Endothelial cell of umbilical vein (primary cell): ENCODE measurements around the gene ZNF689.

ENCODE experiments used
- CTCF ChIP-seq, 2 donors: IDR thresholded peaks; 1 replicate in 1 of 2; 2 replicates in 1 of 2; pipeline ENCODE4 v1.5.1; 2011; ENCODE audit warnings: low read length in 2 of 2, mild to moderate bottlenecking in 2 of 2, moderate library complexity in 2 of 2, control low read depth in 1 of 2, inconsistent platforms in 1 of 2, low read depth in 1 of 2; ENCODE audit not compliant: insufficient read depth in 1 of 2; ENCODE audit errors: extremely low read depth in 1 of 2
- EZH2 ChIP-seq: IDR thresholded peaks from 2 replicates; pipeline ENCODE4 v1.6.1; 2012; ENCODE audit warnings: borderline replicate concordance, low read depth, mild to moderate bottlenecking, moderate library complexity, low read length, inconsistent platforms; ENCODE audit not compliant: severe bottlenecking
- FOS ChIP-seq: IDR thresholded peaks from 2 replicates; pipeline ENCODE4 v1.6.1; 2011; ENCODE audit warnings: mild to moderate bottlenecking, low read length, moderate library complexity, borderline replicate concordance; ENCODE audit not compliant: insufficient read depth
- GATA2 ChIP-seq: IDR thresholded peaks from 2 replicates; pipeline ENCODE4 v1.7.0; 2011; ENCODE audit warnings: low read depth, mild to moderate bottlenecking, moderate library complexity, mixed read lengths, low read length; ENCODE audit not compliant: insufficient read length, insufficient read depth
- JUN ChIP-seq: IDR thresholded peaks from 2 replicates; pipeline ENCODE4 v1.6.1; 2011; ENCODE audit warnings: borderline replicate concordance, low read depth; ENCODE audit not compliant: insufficient read length, insufficient read depth
- MAX ChIP-seq: IDR thresholded peaks from 2 replicates; pipeline ENCODE4 v1.6.1; 2011; ENCODE audit not compliant: insufficient read depth, insufficient read length
- MYC ChIP-seq: IDR thresholded peaks from one replicate; pipeline ENCODE4 v1.6.1; 2011; ENCODE audit warnings: mild to moderate bottlenecking, low read depth, low read length
- POLR2A ChIP-seq: IDR thresholded peaks from 2 replicates; pipeline ENCODE4 v1.6.1; 2012; ENCODE audit warnings: low read depth, mild to moderate bottlenecking, control low read depth, low read length
- POLR2AphosphoS5 ChIP-seq: IDR thresholded peaks from 2 replicates; pipeline ENCODE4 v1.6.1; 2012; ENCODE audit warnings: low read depth, mild to moderate bottlenecking, control low read depth, low read length, moderate library complexity; ENCODE audit not compliant: insufficient read depth

- TF ChIP-seq POLR2A (no peak), MYC (no peak), CTCF (IDR thresholded peaks at IDR 0.05; ENCODE audit: extremely low read depth in 1 of 2, insufficient read depth in 1 of 2, low read depth in 1 of 2, low read length in 2 of 2) (peak; percentile 58 to 68), POLR2AphosphoS5 (no peak), MAX (no peak), EZH2 (no peak), FOS (no peak), GATA2 (no peak), JUN (no peak)
Measured at GRCh38 chr16:30615358-30616091, 5.3 kb upstream of the ZNF689 start.
